ENCODE data around the gene PLA2G4F.

DNA sequence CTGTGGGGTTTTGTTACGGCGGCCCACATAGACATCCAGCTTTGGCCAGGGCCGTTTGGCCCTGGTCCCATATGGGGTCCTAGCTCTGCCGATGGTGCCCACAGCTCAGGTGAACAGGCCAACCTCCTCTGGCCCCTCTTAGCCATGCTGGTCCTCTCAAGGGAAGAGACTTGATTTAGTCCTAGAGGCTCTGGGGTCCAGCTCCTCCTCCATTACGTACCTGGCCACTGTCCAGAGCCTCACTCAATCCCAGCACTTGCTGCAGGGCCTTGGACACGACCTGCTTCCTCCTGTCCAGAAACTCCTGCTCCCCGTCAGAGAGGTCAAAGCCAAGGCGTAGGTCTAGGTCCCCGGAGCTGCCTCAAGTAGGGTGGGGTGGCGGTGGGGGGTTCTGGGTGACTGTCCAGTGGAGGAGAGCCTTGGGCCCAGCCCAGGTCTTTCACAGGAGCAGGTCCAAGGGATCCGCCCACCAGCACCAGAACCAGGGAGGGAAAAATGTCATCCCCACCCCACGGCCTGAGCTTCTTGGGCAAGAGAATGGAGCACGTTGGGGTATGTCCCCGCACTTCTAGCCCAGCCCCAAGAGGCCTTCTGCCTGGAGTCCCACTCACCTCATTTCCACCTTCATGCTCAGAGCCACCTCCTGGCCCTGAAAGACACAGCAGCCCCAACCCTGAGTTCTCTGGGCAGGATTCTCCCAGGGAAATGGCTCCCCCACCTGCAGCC, 6.8 kb downstream of the PLA2G4F start:
- TF ChIP-seq ZNF274 (IDR thresholded peaks at IDR 0.05; ENCODE audit: low read depth, low read length) (no peak), YY1 (IDR thresholded peaks at IDR 0.05; ENCODE audit: insufficient read depth, insufficient read length) (no peak), SUZ12 (IDR thresholded peaks at IDR 0.05; ENCODE audit: extremely low read depth, insufficient read depth, insufficient read length) (no peak)
